Keratinocyte (primary cell): ENCODE data around the gene PGRMC2. TPM values are rescaled to one million over a fixed set of nuclear protein-coding genes. Genes with fewer than 3 reads are reported as not detected.

Source experiments
- DNase-seq: peaks from one replicate; pipeline ENCODE4 v3.0.0-alpha.2; 2011; ENCODE audit warnings: low read depth, missing footprints, low spot score
- FAIRE-seq: peaks from 2 replicates; lab custom pipeline; 2011; peaks lifted over from hg19 to GRCh38; lab: Jason Lieb, UNC
- H2AFZ ChIP-seq: 2 replicates; pipeline ENCODE4 v1.6.0; 2012; ENCODE audit warnings: low read length, control low read depth, inconsistent platforms; ENCODE audit not compliant: control insufficient read depth
- H3K27ac ChIP-seq: 2 replicates; pipeline ENCODE4 v1.5.1; 2011; ENCODE audit warnings: low read length; ENCODE audit not compliant: control insufficient read depth, insufficient read depth
- H3K27me3 ChIP-seq: 3 replicates; pipeline ENCODE4 v1.6.0; 2011; ENCODE audit warnings: low read length; ENCODE audit not compliant: control insufficient read depth, insufficient read depth; ENCODE audit errors: extremely low read depth
- H3K36me3 ChIP-seq, 2 experiments: 2 replicates in 1 of 2; 3 replicates in 1 of 2; pipeline ENCODE4 v1.5.1; 2011; ENCODE audit warnings: low read length in 2 of 2, mild to moderate bottlenecking in 1 of 2; ENCODE audit not compliant: control insufficient read depth in 2 of 2, insufficient read depth in 2 of 2; ENCODE audit errors: extremely low read depth in 1 of 2
- H3K4me1 ChIP-seq: 3 replicates; pipeline ENCODE4 v1.5.1; 2011; ENCODE audit warnings: low read length; ENCODE audit not compliant: control insufficient read depth, insufficient read depth; ENCODE audit errors: extremely low read depth
- H3K4me2 ChIP-seq: 3 replicates; pipeline ENCODE4 v1.6.0; 2011; ENCODE audit warnings: low read depth, low read length; ENCODE audit not compliant: control insufficient read depth, insufficient read depth; ENCODE audit errors: extremely low read depth
- H3K4me3 ChIP-seq, 3 experiments: fragments of 200-600 bp in 1 of 3; sonication (generic) in 1 of 3; 2 replicates in 2 of 3; 3 replicates in 1 of 3; pipeline ENCODE4 v1.5.1; 2011 to 2016; ENCODE audit warnings: low read length in 3 of 3, mild to moderate bottlenecking in 3 of 3, control low read depth in 2 of 3, inconsistent platforms in 1 of 3, low read depth in 1 of 3, mixed read lengths in 1 of 3, mixed run types in 1 of 3, moderate library complexity in 1 of 3; ENCODE audit not compliant: control insufficient read depth in 2 of 3, insufficient read depth in 2 of 3; ENCODE audit errors: extremely low read depth in 1 of 3
- H3K79me2 ChIP-seq: 2 replicates; pipeline ENCODE4 v1.6.0; 2012; ENCODE audit warnings: low read length; ENCODE audit not compliant: control insufficient read depth, insufficient read depth
- H3K9ac ChIP-seq: 3 replicates; pipeline ENCODE4 v1.6.0; 2011; ENCODE audit warnings: low read length; ENCODE audit not compliant: control insufficient read depth, insufficient read depth; ENCODE audit errors: extremely low read depth
- H3K9me1 ChIP-seq: 3 replicates; pipeline ENCODE4 v1.6.0; 2011; ENCODE audit warnings: low read length; ENCODE audit not compliant: control insufficient read depth, insufficient read depth; ENCODE audit errors: extremely low read depth
- H3K9me3 ChIP-seq: 2 replicates; pipeline ENCODE4 v1.5.1; 2012; ENCODE audit warnings: low read depth, low read length; ENCODE audit not compliant: control insufficient read depth
- H4K20me1 ChIP-seq: 3 replicates; pipeline ENCODE4 v1.6.0; 2011; ENCODE audit warnings: low read length; ENCODE audit not compliant: control insufficient read depth, insufficient read depth; ENCODE audit errors: extremely low read depth
- CTCF ChIP-seq, 3 experiments: IDR thresholded peaks in 1 of 3; conservative IDR thresholded peaks in 1 of 3; optimal IDR thresholded peaks in 1 of 3; 2 replicates in 2 of 3; 3 replicates in 1 of 3; pipeline versions ENCODE3 to v1.5.1; 2011; ENCODE audit warnings: low read length in 3 of 3, mild to moderate bottlenecking in 3 of 3, moderate library complexity in 2 of 3, control low read depth in 1 of 3, inconsistent platforms in 1 of 3; ENCODE audit not compliant: insufficient read depth in 2 of 3; ENCODE audit errors: extremely low read depth in 1 of 3
- EZH2 ChIP-seq: IDR thresholded peaks from one replicate; pipeline ENCODE4 v1.6.1; 2012; ENCODE audit warnings: inconsistent platforms, mild to moderate bottlenecking, low read length, moderate library complexity
- dilution Hi-C: fragments of 300-500 bp; cut with MboI; formaldehyde crosslinking; loops from one replicate; pipeline ENCODE4 v1.7.0; 2020; ENCODE audit warnings: low sequenced_read_pairs; ENCODE audit not compliant: extremely low pct_ligation_motif_present
- polyA plus RNA-seq, 5 experiments: library from polyadenylated mRNA; depleted of rRNA in 3 of 5; stranded (reverse) in 3 of 5; stranded (forward) in 1 of 5; unstranded in 1 of 5; fragments of >200 nt; gene quantifications; 1 replicate in 1 of 5; 2 replicates in 3 of 5; 3 replicates in 1 of 5; pipeline versions ENCODE4 v1.2.1 to v1.2.3, GENCODE V29; 2011 to 2012; ENCODE audit warnings: missing spikeins in 2 of 5, low read depth in 1 of 5, low replicate concordance in 1 of 5

The PGRMC2 gene
- polyA plus RNA-seq, 1 donor (not counting 4 experiments of a cell fraction or from before 2014, with no cell fraction given): 26.7 TPM

GRCh38 chr4:128288689-128289106 is 1.1 kb upstream of the PGRMC2 start:
- peaks cover 23% of the 10 kb centered on the region for H3K4me1 ChIP-seq
- peak; percentile 89 for FAIRE-seq
- H3K4me2 ChIP-seq: peak overlapping the region; percentile 99
- no peaks in the 10 kb centered on the region for H3K9me3 ChIP-seq
- TF ChIP-seq EZH2: no peak
- peak overlapping the region; percentile 98 for H3K27ac ChIP-seq
- H3K4me3 ChIP-seq: peak overlapping the region; percentile 82 to 94 (median 87)
- H3K9ac ChIP-seq: peak overlapping the region; percentile 97
- no peaks in the 10 kb centered on the region for H3K36me3 ChIP-seq
- H4K20me1 ChIP-seq: no peaks in the 10 kb centered on the region
- H3K27me3 ChIP-seq: no peaks in the 10 kb centered on the region
- H3K79me2 ChIP-seq: peaks cover 36% of the 10 kb centered on the region
- H2AFZ ChIP-seq: peak overlapping the region; percentile 88
- dilution Hi-C loops: no loop called here
- H3K9me1 ChIP-seq: no peaks in the 10 kb centered on the region
- DNase-seq: no peak

GRCh38 chr4:128287871-128288688 is 467 bp upstream of the PGRMC2 start:
- TF ChIP-seq EZH2 (no peak), CTCF (optimal IDR thresholded peaks at IDR 0.05 in 1 of 3, IDR thresholded peaks at IDR 0.05 in 1 of 3, conservative IDR thresholded peaks at IDR 0.05 in 1 of 3; ENCODE audit: extremely low read depth in 1 of 3, insufficient read depth in 2 of 3, low read length in 3 of 3) (peak in 1 of 3 experiments; percentile 3)
- dilution Hi-C loops: no loop called here
- Histone ChIP-seq H3K4me3 (peak overlapping the region; percentile 87 to 99 (median 94)), H3K9me3 (no peaks in the 10 kb centered on the region), H3K36me3 (no peaks in the 10 kb centered on the region), H3K9ac (peak overlapping the region; percentile 97), H2AFZ (peak overlapping the region; percentile 88), H3K4me2 (peak overlapping the region; percentile 99), H3K4me1 (peaks cover 23% of the 10 kb centered on the region), H4K20me1 (no peaks in the 10 kb centered on the region), H3K79me2 (peaks cover 43% of the 10 kb centered on the region), H3K27me3 (no peaks in the 10 kb centered on the region), H3K27ac (peak overlapping the region; percentile 98), H3K9me1 (no peaks in the 10 kb centered on the region)
- DNase-seq: peak; percentile 77
- peak; percentile 69 for FAIRE-seq
